ENCODE results near the gene PDGFC. TPM values are rescaled to one million over a fixed set of nuclear protein-coding genes. Genes with fewer than 3 reads are reported as not detected.
A peak's percentile ranks its signal among the peaks of the same experiment; 100 is the strongest.

Gene PDGFC
- total and polyA plus RNA-seq, 8 donors: 4.9 to 39.8 (median 10.8) TPM

DNA sequence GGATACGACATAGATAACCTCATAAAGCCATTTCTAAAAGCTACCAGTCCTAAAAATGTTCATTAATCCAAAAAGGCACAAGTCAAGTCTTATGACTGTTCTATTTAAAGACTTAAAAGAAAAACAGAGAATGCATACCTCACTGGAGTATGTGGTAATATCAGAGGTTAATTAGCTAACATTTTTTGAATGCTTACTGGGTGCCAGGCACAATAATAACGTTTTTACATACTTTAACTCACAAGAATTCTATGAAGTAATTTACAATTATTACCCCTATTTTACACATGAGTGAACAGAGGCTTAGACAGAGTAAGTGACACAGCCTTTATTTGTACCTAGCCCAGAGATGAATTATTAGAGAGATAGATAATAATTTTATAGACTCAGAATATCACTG, 207.5 kb downstream of the PDGFC start:
- TF ChIP-seq, protein P1, sequence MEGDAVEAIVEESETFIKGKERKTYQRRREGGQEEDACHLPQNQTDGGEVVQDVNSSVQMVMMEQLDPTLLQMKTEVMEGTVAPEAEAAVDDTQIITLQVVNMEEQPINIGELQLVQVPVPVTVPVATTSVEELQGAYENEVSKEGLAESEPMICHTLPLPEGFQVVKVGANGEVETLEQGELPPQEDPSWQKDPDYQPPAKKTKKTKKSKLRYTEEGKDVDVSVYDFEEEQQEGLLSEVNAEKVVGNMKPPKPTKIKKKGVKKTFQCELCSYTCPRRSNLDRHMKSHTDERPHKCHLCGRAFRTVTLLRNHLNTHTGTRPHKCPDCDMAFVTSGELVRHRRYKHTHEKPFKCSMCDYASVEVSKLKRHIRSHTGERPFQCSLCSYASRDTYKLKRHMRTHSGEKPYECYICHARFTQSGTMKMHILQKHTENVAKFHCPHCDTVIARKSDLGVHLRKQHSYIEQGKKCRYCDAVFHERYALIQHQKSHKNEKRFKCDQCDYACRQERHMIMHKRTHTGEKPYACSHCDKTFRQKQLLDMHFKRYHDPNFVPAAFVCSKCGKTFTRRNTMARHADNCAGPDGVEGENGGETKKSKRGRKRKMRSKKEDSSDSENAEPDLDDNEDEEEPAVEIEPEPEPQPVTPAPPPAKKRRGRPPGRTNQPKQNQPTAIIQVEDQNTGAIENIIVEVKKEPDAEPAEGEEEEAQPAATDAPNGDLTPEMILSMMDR (IDR thresholded peaks at IDR 0.05): no peak
- TF ChIP-seq POLR2A (IDR thresholded peaks at IDR 0.05) (no peak), EP300 (IDR thresholded peaks at IDR 0.05) (no peak), POLR2AphosphoS5 (IDR thresholded peaks at IDR 0.05) (no peak)
- intact Hi-C loops (cut with DNase I; ENCODE audit: low total_unique reads): no loop called here
- Histone ChIP-seq H3K36me3 (peaks cover 0 to 12% (median 4%) of the 10 kb centered on the region in 4 donors), H3K4me1 (peaks cover 0 to 9% (median 3%) of the 10 kb centered on the region in 4 donors), H3K4me3 (no peak overlapping the region), H3K27me3 (no peaks in the 10 kb centered on the region), H3K9me3 (no peaks in the 10 kb centered on the region), H3K27ac (no peak overlapping the region)
- no peak for DNase-seq
- 49 to 54% (median 52%) methylated on average over 2 of the region's 2 CpGs for WGBS, 5 donors

DNA sequence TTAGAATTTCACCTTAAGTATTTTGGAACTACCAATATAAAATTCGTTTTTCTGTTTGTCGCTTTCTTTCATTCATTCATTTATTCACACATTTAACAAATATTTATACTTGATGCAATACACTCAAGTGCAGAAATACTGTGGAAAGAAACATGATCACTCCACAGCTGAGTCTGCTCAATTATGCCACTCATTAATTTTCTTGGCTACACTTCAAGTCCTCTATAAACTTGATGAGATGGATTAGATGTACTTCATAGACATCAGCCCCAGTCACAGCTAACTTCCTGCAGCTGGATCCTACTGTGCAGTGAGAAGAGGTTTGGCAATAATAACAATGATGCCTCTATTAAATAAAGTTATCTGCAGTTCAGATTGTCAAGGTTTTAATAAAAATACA, 208.1 kb downstream of the PDGFC start:
- peaks cover 0 to 9% (median 3%) of the 10 kb centered on the region in 4 donors for H3K4me1 ChIP-seq
- H3K4me3 ChIP-seq: no peak overlapping the region
- no peak overlapping the region for H3K27ac ChIP-seq
- DNase-seq: peak in 1 of 2 donors; percentile 14
- no peaks in the 10 kb centered on the region for H3K9me3 ChIP-seq
- 40 to 75% (median 60%) methylated on average over 2 of the region's 2 CpGs for WGBS, 5 donors
- peaks cover 0 to 12% (median 4%) of the 10 kb centered on the region in 4 donors for H3K36me3 ChIP-seq
- TF ChIP-seq EP300 (IDR thresholded peaks at IDR 0.05) (no peak), POLR2AphosphoS5 (IDR thresholded peaks at IDR 0.05) (no peak), POLR2A (IDR thresholded peaks at IDR 0.05) (no peak)
- TF ChIP-seq, protein P1 (IDR thresholded peaks at IDR 0.05): no peak
- intact Hi-C loops (cut with DNase I; ENCODE audit: low total_unique reads): no loop called here
- H3K27me3 ChIP-seq: no peaks in the 10 kb centered on the region

DNA sequence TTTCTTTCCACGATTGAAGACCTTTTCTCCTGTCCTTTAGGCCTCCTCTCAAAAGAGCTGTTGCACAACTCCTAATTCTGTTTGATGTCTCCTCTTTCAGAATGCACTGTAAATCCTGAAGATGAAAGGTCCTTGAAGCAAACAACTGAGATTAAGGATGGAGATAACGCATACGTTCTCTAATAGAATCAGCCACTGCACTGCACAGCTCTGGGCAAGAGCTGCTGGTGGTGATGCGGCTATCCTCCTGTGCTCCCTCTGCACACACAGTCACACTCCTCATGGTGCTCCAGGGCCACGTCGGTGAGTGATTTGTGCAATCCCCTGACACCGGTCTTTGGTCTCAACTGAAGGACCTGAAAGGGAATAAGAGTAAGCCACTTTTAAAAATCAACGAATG, 208.7 kb downstream of the PDGFC start:
- Histone ChIP-seq H3K36me3 (peaks cover 0 to 12% (median 4%) of the 10 kb centered on the region in 4 donors), H3K4me1 (peaks cover 0 to 9% (median 3%) of the 10 kb centered on the region in 4 donors), H3K27me3 (no peaks in the 10 kb centered on the region), H3K4me3 (no peak overlapping the region), H3K27ac (no peak overlapping the region), H3K9me3 (no peaks in the 10 kb centered on the region)
- WGBS, 5 donors: 83 to 88% (median 84%) methylated on average over 8 of the region's 8 CpGs
- intact Hi-C loops (cut with DNase I; ENCODE audit: low total_unique reads): no loop called here
- no peak for DNase-seq
- TF ChIP-seq, protein P1 (IDR thresholded peaks at IDR 0.05): no peak
- TF ChIP-seq POLR2A (IDR thresholded peaks at IDR 0.05) (no peak), EP300 (IDR thresholded peaks at IDR 0.05) (no peak), POLR2AphosphoS5 (IDR thresholded peaks at IDR 0.05) (no peak)

- Histone ChIP-seq H3K9me3 (no peaks in the 10 kb centered on the region), H3K4me1 (no peaks in the 10 kb centered on the region), H3K36me3 (peaks cover 0 to 11% (median 2%) of the 10 kb centered on the region in 4 donors), H3K27ac (no peak overlapping the region), H3K4me3 (no peak overlapping the region), H3K27me3 (no peaks in the 10 kb centered on the region)
- intact Hi-C loops (cut with DNase I; ENCODE audit: low total_unique reads): no loop called here
- no peak for DNase-seq
- no peak for TF ChIP-seq EP300 (IDR thresholded peaks at IDR 0.05)
- no peak for TF ChIP-seq POLR2AphosphoS5 (IDR thresholded peaks at IDR 0.05)
- TF ChIP-seq, protein P1 (IDR thresholded peaks at IDR 0.05): no peak
- no peak for TF ChIP-seq POLR2A (IDR thresholded peaks at IDR 0.05)
These were observed 215.5 kb downstream of the PDGFC start for GRCh38 chr4:156756118-156756517.

Data from stomach (tissue), 9 donors.